ENCODE data around the gene MAP6.

Gene MAP6

DNA sequence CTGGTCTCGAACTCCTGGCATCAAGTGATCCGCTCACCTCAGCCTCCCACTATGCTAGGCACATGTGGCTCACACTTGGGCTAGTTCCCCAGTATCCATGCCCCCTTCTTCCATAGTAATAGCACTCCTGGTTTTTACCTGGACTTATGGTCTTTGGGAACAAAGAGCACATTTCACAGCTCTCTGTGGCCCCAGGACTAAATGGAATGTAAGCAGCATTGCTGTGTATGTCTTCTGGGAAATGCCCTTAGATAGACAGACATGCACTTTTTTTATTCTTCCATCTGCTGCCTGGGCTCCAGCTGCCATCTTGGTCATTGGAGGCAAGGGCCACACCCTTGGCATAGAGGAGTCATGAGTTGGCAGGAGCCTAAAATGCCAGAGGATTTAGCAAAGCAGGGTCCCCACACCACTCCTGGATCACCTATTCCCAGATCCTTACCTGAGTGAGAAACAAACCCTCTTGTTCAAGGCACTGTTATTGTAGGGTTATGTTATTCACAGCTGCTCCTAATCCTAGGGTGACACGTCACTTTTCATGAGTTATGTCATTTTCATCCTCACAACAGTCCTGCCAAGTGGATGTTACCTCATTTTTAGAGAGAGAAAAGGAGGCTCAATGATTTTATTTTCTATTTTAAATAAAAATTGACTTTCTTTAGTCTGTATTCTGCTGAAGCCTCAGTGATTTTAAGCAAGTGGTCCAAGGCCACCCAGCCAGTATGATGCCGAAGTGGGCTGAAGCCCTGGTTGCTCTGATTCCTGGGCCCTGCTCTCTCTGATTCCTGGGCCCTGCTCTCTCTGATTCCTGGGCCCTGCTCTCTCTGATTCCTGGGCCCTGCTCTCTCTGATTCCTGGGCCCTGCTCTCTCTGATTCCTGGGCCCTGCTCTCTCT is 127.4 kb downstream of the MAP6 start:
- no peak for DNase-seq (ENCODE audit: low read depth)
- TF ChIP-seq, protein P1, sequence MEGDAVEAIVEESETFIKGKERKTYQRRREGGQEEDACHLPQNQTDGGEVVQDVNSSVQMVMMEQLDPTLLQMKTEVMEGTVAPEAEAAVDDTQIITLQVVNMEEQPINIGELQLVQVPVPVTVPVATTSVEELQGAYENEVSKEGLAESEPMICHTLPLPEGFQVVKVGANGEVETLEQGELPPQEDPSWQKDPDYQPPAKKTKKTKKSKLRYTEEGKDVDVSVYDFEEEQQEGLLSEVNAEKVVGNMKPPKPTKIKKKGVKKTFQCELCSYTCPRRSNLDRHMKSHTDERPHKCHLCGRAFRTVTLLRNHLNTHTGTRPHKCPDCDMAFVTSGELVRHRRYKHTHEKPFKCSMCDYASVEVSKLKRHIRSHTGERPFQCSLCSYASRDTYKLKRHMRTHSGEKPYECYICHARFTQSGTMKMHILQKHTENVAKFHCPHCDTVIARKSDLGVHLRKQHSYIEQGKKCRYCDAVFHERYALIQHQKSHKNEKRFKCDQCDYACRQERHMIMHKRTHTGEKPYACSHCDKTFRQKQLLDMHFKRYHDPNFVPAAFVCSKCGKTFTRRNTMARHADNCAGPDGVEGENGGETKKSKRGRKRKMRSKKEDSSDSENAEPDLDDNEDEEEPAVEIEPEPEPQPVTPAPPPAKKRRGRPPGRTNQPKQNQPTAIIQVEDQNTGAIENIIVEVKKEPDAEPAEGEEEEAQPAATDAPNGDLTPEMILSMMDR (conservative IDR thresholded peaks at IDR 0.05; ENCODE audit: control insufficient read depth, insufficient read depth, low read depth, low read length) = no peak

DNA sequence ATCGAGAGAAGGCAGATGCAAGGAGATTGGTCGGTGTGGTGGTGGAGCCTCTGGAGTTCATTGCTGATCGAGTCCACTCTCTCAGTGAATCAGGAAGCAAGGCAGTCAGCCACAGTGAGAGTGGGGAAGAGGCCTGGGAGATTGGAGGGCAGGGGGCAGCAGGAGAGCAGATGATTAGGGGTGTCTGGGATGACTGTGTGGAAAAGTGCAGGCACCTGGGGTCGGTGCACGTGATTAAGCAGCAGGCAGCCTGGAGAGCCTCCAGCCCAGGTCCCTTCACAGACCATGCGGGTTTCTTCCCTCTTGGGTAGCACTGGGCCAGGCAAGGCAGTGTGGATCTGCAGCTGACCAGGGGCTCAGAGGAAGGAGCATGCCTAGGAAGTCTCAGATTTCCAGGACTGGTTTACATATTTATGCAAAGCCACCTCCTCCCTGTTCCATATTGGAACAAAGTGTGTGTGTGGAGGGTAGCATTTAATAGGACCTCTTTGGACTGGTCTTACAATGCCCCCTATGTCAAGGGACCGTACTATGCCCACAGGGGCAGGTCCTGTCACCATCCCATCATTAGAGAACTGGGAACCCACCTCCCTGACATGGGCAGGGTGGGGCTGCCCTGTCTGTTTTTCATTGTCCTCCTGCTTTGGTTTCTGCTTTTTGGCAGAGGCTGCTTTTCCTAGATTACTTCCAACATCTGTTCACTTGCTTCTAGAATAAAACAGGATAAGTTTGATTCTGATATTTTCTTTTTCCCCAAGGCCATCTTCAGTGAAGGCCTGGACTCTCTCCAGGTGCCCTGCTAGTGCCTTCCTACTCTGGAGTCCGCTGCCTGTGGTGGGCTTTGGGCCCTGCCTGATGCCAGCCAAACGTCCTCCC is 129.1 kb downstream of the MAP6 start:
- no peak overlapping the region for H3K4me3 ChIP-seq (ENCODE audit: control insufficient read depth, low read depth, low read length)
- TF ChIP-seq, protein P1 (conservative IDR thresholded peaks at IDR 0.05; ENCODE audit: control insufficient read depth, insufficient read depth, low read depth, low read length) = no peak
- DNase-seq (ENCODE audit: low read depth) = no peak

More for the DNA sequence above, 127.4 kb downstream of the MAP6 start:
- no peak overlapping the region for H3K4me3 ChIP-seq (ENCODE audit: control insufficient read depth, low read depth, low read length)

DNA sequence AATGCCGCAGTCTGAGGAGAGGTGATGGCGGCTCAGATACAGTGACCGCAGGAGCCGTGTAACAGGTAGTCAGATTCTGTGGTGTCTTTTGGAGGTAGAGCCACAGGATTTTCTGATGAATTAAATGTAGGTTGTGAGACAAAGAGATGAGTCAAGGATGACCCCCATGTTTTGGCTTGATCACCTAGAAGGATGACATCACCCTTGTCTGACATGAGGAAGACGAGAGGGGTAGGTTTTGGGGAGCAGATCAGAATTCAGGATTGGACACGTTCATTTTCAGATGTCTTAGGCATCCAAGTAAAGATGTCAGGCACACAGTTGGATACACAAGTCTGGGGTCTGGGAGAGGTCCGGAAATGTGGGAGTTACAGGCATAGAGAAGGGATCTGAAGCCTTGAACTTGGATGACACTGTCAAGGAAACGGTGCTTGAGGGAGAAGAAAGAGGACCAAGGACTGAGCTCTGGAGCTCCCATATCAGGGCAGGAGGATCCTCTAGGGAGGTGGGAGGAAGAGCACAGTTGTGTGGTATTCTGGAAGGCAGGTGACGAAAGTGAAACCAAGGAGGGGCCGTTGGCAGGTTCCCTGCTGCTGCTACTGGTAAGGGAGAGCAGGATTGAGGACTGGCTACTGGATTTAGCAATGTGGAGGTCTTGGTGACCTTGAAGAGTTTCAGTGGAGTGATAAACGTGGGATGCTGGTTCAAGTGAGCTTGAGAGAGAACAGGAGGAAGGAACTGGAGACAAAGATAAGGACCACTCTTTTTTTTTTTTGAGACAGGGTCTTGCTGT is 130.5 kb downstream of the MAP6 start:
- no peak for DNase-seq (ENCODE audit: low read depth)
- TF ChIP-seq, protein P1 (conservative IDR thresholded peaks at IDR 0.05; ENCODE audit: control insufficient read depth, insufficient read depth, low read depth, low read length) = no peak

DNA sequence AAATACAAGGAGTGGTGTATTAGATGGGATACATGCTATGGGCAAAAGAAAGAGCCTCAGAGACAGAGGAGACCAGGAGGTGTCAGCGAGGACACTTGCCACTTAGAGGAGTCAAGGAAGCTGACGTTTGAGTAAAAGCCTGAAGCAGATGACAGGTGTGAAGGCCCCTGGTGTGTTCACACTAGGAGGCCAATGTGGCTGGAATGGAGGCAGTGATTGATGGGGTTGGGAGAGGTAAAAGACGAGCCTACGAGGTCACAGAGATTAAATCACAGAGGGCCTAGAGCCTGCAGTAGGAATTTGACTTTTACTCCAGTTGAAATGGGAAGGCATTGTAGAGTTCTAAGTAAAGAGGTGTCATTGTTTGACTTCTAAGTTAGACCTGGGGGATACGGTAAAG is 131.1 kb downstream of the MAP6 start:
- no peak overlapping the region for H3K4me3 ChIP-seq (ENCODE audit: control insufficient read depth, low read depth, low read length)
- no peak for DNase-seq (ENCODE audit: low read depth)
- TF ChIP-seq, protein P1 (conservative IDR thresholded peaks at IDR 0.05; ENCODE audit: control insufficient read depth, insufficient read depth, low read depth, low read length) = no peak

More for the DNA sequence above, 130.5 kb downstream of the MAP6 start:
- H3K4me3 ChIP-seq (ENCODE audit: control insufficient read depth, low read depth, low read length) = no peak overlapping the region

All from fibroblast of mammary gland (primary cell).